ENCODE results near the gene OR6B2.

The OR6B2 gene

DNA sequence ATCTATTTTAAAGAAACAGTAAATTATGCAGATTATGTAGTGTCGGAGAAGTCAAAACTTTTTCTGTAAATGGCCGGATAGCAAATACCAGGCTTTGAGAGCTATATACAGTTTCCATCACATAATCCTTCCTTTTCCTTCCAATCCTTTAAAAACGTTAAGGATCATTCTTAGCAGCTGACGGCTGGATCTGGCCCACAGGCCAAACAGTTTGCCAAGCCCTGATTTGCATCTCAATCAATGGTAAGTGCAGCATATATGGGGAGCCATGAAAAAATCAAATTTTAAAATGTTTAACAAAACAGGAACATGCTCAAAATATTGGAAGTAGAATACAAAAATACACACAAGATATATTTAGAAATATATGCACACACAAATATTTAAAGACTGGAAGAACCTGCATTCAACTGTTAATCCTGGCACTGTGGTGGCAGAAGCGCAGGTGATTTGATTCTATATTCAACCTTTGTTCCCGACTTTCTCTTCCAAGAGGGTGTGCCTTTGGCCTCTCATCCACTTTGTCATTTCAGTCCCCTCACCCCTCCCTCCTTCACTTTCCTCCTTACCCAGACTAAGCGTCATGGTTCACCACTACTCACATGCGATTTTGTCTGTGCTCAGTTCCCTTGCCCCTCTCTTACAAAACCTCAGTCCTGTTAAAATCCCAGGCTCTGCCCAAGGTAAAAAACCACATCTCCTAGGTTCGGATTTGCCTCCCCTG, 32.4 kb downstream of the OR6B2 start:
- DNase-seq (ENCODE audit: low read depth) = no peak
- no peak overlapping the region for H3K4me3 ChIP-seq (ENCODE audit: low read length)
- TF ChIP-seq, protein P1, sequence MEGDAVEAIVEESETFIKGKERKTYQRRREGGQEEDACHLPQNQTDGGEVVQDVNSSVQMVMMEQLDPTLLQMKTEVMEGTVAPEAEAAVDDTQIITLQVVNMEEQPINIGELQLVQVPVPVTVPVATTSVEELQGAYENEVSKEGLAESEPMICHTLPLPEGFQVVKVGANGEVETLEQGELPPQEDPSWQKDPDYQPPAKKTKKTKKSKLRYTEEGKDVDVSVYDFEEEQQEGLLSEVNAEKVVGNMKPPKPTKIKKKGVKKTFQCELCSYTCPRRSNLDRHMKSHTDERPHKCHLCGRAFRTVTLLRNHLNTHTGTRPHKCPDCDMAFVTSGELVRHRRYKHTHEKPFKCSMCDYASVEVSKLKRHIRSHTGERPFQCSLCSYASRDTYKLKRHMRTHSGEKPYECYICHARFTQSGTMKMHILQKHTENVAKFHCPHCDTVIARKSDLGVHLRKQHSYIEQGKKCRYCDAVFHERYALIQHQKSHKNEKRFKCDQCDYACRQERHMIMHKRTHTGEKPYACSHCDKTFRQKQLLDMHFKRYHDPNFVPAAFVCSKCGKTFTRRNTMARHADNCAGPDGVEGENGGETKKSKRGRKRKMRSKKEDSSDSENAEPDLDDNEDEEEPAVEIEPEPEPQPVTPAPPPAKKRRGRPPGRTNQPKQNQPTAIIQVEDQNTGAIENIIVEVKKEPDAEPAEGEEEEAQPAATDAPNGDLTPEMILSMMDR (conservative IDR thresholded peaks at IDR 0.05; ENCODE audit: low read depth, low read length) = no peak

DNA sequence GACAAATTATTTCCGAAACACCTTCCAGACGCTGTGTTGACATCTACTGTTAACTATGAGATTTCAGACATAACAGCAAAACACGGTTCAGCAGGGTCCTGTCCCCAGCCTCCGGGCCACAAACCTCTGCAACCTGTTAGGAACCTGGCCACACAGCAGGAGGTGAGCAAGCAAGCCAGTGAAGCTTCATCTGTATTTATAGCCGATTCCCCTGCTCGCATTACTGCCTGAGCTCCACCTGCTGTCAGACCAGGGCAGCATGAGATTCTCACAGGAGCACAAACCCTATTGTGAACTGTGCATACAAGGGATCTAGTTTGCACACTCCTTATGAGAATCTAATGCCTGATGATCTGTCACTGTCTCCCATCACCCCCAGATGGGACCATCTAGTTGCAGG, 36.1 kb downstream of the OR6B2 start:
- DNase-seq (ENCODE audit: low read depth) = no peak
- H3K4me3 ChIP-seq (ENCODE audit: low read length) = no peak overlapping the region
- TF ChIP-seq, protein P1 (conservative IDR thresholded peaks at IDR 0.05; ENCODE audit: low read depth, low read length) = no peak

DNA sequence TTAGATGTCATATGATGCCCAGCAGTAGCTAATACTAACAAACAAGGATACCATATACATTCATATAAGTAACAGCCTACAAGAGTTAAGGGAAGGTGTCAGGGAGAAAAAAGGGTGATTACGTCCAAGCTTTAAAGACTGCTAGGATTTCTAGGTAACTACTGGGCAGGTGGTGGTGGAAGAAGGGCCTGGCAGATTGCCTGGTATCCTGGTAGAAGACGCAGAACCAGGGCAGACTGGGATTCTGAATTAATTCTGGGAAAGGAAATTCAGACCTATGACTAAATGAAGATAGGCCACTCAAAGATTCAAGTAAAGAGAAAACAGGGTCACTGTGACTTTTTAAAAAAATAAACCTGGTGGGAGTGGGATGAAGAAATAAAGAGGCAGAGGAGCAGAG, 36.9 kb downstream of the OR6B2 start:
- no peak for DNase-seq (ENCODE audit: low read depth)
- TF ChIP-seq, protein P1 (conservative IDR thresholded peaks at IDR 0.05; ENCODE audit: low read depth, low read length) = no peak
- no peak overlapping the region for H3K4me3 ChIP-seq (ENCODE audit: low read length)

DNA sequence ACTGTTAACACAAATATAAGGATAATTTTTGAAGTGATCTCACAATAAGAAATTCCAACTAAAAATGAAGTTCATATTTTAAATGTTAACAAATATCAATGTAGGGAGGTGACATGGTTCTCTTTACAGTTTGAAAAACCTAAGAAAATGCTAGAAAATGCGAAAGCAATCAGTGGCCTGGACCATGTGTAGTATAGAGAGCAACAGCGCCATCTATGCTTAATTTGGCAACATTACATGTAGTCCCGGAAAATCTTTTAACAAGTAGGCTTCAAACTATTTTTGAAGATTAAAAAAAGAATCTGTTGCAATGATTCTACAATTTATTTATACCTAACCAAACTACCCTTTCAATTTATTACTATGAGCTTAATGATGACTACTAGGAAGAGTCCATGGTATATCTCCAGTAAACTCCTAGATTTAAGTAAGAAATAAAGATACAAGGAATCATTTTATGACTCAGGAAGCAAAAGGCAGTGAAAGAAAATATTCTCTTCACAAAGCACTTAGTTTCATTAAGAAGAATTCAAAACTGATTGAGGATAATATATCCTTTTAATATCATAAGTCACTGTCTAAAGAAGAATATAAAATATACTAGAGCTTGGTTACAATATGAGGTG, 38.4 kb downstream of the OR6B2 start:
- TF ChIP-seq, protein P1 (conservative IDR thresholded peaks at IDR 0.05; ENCODE audit: low read depth, low read length) = peak; percentile 82
- H3K4me3 ChIP-seq (ENCODE audit: low read length) = no peak overlapping the region
- peak; percentile 18 for DNase-seq (ENCODE audit: low read depth)

DNA sequence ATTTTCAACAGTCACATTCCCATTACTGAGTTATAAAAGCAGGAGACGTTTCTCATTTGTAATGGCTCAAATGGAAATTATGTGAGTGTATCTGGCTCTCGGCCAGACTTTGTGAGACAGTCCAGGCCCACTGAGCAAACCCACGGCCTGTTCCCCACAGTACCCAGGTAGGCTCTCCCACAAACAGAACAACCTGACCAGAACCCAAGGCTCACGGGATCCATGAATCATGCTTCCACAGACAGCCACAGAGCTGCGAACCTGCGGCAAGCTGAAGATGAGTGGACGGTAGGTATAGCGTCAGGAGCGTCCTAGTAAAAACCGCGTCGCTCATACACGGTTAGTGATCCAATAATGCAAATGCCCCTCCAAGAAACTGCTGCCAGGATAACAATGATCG, 39.3 kb downstream of the OR6B2 start:
- TF ChIP-seq, protein P1 (conservative IDR thresholded peaks at IDR 0.05; ENCODE audit: low read depth, low read length) = no peak
- no peak for DNase-seq (ENCODE audit: low read depth)

DNA sequence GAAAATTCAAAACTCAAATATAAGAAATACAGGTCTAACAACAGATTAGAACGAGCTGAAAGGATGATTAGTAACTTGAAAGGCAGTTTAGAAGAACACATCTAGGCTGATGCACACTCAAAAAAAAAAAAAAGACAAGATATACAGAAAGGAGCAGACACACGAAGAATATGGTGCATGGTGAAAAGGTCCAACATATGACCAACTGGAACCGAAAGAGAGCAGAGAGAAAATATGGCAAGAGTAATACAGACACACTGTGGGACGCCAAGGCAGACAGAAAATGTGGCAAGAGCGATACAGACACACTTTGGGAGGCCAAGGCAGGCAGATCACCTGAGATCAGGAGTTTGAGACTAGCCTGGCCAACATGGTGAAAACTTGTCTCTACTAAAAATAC, 44.9 kb downstream of the OR6B2 start:
- no peak for DNase-seq (ENCODE audit: low read depth)
- TF ChIP-seq, protein P1 (conservative IDR thresholded peaks at IDR 0.05; ENCODE audit: low read depth, low read length) = no peak
- no peak overlapping the region for H3K4me3 ChIP-seq (ENCODE audit: low read length)

More for the DNA sequence above, 39.3 kb downstream of the OR6B2 start:
- no peak overlapping the region for H3K4me3 ChIP-seq (ENCODE audit: low read length)
